SK-N-SH treated with all-trans-retinoic acid at 6 μM for 48 hours (cell line): Measurements from ENCODE around the gene SUCLG1.

Source experiments
- ATAC-seq: fragments of 200-7000 bp; cut with Tn5 transposase; 3 replicates; pipeline ENCODE4 v1.9.1; 2020; ENCODE audit warnings: mild to moderate bottlenecking, moderate library complexity
- ARNTL ChIP-seq: fragments of 450-650 bp; formaldehyde crosslinking; IDR thresholded peaks from 2 replicates; pipeline ENCODE4 v1.5.0; 2020; ENCODE audit warnings: low read depth, mild to moderate bottlenecking, moderate library complexity, borderline replicate concordance
- BACH2 ChIP-seq: fragments of 250-450 bp; sonication (Bioruptor Pico); IDR thresholded peaks from 2 replicates; pipeline ENCODE4 v1.9.0; 2021; ENCODE audit warnings: mild to moderate bottlenecking, borderline replicate concordance
- ESRRG ChIP-seq: fragments of 250-450 bp; sonication (Bioruptor Pico); IDR thresholded peaks from 2 replicates; pipeline ENCODE4 v1.6.1; 2021; ENCODE audit warnings: mild to moderate bottlenecking
- GLIS3 ChIP-seq: fragments of 250-450 bp; sonication (Bioruptor Pico); IDR thresholded peaks from 2 replicates; pipeline ENCODE4 v1.5.0; 2020; ENCODE audit warnings: mild to moderate bottlenecking, moderate library complexity
- ISL1 ChIP-seq: fragments of 250-450 bp; sonication (Bioruptor Pico); IDR thresholded peaks from 2 replicates; pipeline ENCODE4 v2.1.2; 2022; ENCODE audit warnings: mild to moderate bottlenecking, moderate library complexity
- OSR1 ChIP-seq: fragments of 250-450 bp; sonication (Bioruptor Pico); IDR thresholded peaks from 2 replicates; pipeline ENCODE4 v1.8.0; 2022; ENCODE audit warnings: moderate library complexity, mild to moderate bottlenecking, inconsistent platforms
- PPARA ChIP-seq: fragments of 250-450 bp; sonication (Bioruptor Pico); IDR thresholded peaks from 2 replicates; pipeline ENCODE4 v1.5.0; 2020; ENCODE audit warnings: mild to moderate bottlenecking, borderline replicate concordance
- RARB ChIP-seq: fragments of 250-450 bp; sonication (Bioruptor Pico); IDR thresholded peaks from 2 replicates; pipeline ENCODE4 v1.8.0; 2021; ENCODE audit warnings: mild to moderate bottlenecking, moderate library complexity
- SNAI2 ChIP-seq: fragments of 250-450 bp; sonication (Bioruptor Pico); IDR thresholded peaks from 2 replicates; pipeline ENCODE4 v1.5.0; 2020; ENCODE audit warnings: mild to moderate bottlenecking, moderate library complexity
- TCF4 ChIP-seq: fragments of 250-450 bp; sonication (Bioruptor Pico); IDR thresholded peaks from 2 replicates; pipeline ENCODE4 v1.8.0; 2021; ENCODE audit warnings: mild to moderate bottlenecking, moderate library complexity, borderline replicate concordance
- ZC3H10 ChIP-seq: fragments of 250-450 bp; sonication (Bioruptor Pico); IDR thresholded peaks from 2 replicates; pipeline ENCODE4 v1.5.1; 2021; ENCODE audit warnings: mild to moderate bottlenecking, moderate library complexity
- ZFP3 ChIP-seq: fragments of 250-450 bp; sonication (Bioruptor Pico); IDR thresholded peaks from 2 replicates; pipeline ENCODE4 v1.5.0; 2020; ENCODE audit warnings: mild to moderate bottlenecking, moderate library complexity
- ZNF565 ChIP-seq: fragments of 450-650 bp; formaldehyde crosslinking; conservative IDR thresholded peaks from 2 replicates; pipeline ENCODE4 v1.5.0; 2020; ENCODE audit warnings: low read depth, mild to moderate bottlenecking, moderate library complexity
- ZNF70 ChIP-seq: fragments of 450-650 bp; formaldehyde crosslinking; IDR thresholded peaks from 2 replicates; pipeline ENCODE4 v1.5.0; 2020; ENCODE audit warnings: mild to moderate bottlenecking, moderate library complexity
- ZNF8 ChIP-seq: fragments of 450-650 bp; formaldehyde crosslinking; IDR thresholded peaks from 2 replicates; pipeline ENCODE4 v1.5.0; 2020; ENCODE audit warnings: mild to moderate bottlenecking, moderate library complexity
- TF ChIP-seq, protein P1 (sequence below): fragments of 250-450 bp; sonication (Bioruptor Pico); IDR thresholded peaks from 2 replicates; pipeline ENCODE4 v1.8.0; 2021; ENCODE audit warnings: low read depth, mild to moderate bottlenecking, moderate library complexity, borderline replicate concordance
- TF ChIP-seq, protein P2 (sequence below): fragments of 250-450 bp; sonication (Bioruptor Pico); IDR thresholded peaks from 2 replicates; pipeline ENCODE4 v1.5.1; 2020; ENCODE audit warnings: low read depth, mild to moderate bottlenecking, moderate library complexity
- TF ChIP-seq, protein P3 (sequence below): fragments of 250-450 bp; sonication (Bioruptor Pico); IDR thresholded peaks from 2 replicates; pipeline ENCODE4 v1.5.0; 2020; ENCODE audit warnings: mild to moderate bottlenecking, moderate library complexity
- TF ChIP-seq, protein P4 (sequence below): fragments of 250-450 bp; sonication (Bioruptor Pico); IDR thresholded peaks from 2 replicates; pipeline ENCODE4 v1.5.1; 2021; ENCODE audit warnings: mild to moderate bottlenecking, moderate library complexity
- TF ChIP-seq, protein P5 (sequence below): fragments of 250-450 bp; sonication (Bioruptor Pico); IDR thresholded peaks from 2 replicates; pipeline ENCODE4 v1.8.0; 2020; ENCODE audit warnings: mild to moderate bottlenecking, moderate library complexity, borderline replicate concordance

SUCLG1 gene

DNA sequence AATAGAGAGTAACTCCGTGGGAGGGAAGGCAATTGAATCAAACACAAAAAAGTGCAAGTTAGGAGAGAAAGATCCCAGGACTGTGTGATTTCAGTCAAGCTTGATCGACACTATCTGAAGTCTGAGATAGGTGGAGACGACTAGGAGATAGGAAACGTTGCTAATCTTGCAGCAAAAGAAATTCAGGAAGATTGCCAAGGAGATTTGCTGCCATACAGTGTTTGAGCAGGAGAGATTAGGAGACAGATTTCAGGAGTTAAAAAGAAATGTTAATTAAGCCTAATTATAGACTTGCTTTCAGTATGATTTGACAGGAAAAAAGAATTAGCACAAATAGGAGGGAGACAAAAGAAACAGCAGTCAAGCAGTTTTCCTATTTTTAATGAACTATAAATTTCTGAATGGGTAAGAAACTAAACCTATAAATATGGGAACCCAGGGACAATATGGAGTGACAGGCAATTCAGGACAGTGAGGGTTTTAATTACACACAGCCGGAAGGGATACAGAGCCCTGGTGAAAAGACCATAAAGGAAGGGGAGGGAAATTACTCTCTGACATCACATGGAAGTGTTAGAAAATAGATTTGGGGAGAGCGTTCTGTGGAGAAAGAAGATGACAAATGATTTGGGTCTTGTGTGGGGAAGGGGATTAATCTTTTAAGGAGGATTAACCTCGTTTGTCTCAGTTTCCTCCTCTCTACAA, 72.6 kb downstream of the SUCLG1 start:
- no peak for TF ChIP-seq ESRRG (CRISPR knock-in tag)
- TF ChIP-seq OSR1, result no peak
- no peak for TF ChIP-seq PPARA (CRISPR knock-in tag)
- TF ChIP-seq, protein P1, sequence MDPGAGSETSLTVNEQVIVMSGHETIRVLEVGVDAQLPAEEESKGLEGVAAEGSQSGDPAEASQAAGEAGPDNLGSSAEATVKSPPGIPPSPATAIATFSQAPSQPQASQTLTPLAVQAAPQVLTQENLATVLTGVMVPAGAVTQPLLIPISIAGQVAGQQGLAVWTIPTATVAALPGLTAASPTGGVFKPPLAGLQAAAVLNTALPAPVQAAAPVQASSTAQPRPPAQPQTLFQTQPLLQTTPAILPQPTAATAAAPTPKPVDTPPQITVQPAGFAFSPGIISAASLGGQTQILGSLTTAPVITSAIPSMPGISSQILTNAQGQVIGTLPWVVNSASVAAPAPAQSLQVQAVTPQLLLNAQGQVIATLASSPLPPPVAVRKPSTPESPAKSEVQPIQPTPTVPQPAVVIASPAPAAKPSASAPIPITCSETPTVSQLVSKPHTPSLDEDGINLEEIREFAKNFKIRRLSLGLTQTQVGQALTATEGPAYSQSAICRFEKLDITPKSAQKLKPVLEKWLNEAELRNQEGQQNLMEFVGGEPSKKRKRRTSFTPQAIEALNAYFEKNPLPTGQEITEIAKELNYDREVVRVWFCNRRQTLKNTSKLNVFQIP, result no peak
- TF ChIP-seq ZNF565 (CRISPR knock-in tag), result no peak
- TF ChIP-seq TCF4, result no peak
- no peak for TF ChIP-seq ZFP3 (CRISPR knock-in tag)
- TF ChIP-seq ZNF70 (CRISPR knock-in tag), result no peak
- TF ChIP-seq, protein P2, sequence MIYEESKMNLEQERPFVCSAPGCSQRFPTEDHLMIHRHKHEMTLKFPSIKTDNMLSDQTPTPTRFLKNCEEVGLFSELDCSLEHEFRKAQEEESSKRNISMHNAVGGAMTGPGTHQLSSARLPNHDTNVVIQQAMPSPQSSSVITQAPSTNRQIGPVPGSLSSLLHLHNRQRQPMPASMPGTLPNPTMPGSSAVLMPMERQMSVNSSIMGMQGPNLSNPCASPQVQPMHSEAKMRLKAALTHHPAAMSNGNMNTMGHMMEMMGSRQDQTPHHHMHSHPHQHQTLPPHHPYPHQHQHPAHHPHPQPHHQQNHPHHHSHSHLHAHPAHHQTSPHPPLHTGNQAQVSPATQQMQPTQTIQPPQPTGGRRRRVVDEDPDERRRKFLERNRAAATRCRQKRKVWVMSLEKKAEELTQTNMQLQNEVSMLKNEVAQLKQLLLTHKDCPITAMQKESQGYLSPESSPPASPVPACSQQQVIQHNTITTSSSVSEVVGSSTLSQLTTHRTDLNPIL (CRISPR knock-in tag), result no peak
- no peak for TF ChIP-seq BACH2 (CRISPR knock-in tag)
- TF ChIP-seq, protein P3, sequence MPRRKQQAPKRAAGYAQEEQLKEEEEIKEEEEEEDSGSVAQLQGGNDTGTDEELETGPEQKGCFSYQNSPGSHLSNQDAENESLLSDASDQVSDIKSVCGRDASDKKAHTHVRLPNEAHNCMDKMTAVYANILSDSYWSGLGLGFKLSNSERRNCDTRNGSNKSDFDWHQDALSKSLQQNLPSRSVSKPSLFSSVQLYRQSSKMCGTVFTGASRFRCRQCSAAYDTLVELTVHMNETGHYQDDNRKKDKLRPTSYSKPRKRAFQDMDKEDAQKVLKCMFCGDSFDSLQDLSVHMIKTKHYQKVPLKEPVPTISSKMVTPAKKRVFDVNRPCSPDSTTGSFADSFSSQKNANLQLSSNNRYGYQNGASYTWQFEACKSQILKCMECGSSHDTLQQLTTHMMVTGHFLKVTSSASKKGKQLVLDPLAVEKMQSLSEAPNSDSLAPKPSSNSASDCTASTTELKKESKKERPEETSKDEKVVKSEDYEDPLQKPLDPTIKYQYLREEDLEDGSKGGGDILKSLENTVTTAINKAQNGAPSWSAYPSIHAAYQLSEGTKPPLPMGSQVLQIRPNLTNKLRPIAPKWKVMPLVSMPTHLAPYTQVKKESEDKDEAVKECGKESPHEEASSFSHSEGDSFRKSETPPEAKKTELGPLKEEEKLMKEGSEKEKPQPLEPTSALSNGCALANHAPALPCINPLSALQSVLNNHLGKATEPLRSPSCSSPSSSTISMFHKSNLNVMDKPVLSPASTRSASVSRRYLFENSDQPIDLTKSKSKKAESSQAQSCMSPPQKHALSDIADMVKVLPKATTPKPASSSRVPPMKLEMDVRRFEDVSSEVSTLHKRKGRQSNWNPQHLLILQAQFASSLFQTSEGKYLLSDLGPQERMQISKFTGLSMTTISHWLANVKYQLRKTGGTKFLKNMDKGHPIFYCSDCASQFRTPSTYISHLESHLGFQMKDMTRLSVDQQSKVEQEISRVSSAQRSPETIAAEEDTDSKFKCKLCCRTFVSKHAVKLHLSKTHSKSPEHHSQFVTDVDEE (CRISPR knock-in tag), result no peak
- TF ChIP-seq GLIS3 (CRISPR knock-in tag), result no peak
- TF ChIP-seq ARNTL (CRISPR knock-in tag), result no peak
- no peak for ATAC-seq

DNA sequence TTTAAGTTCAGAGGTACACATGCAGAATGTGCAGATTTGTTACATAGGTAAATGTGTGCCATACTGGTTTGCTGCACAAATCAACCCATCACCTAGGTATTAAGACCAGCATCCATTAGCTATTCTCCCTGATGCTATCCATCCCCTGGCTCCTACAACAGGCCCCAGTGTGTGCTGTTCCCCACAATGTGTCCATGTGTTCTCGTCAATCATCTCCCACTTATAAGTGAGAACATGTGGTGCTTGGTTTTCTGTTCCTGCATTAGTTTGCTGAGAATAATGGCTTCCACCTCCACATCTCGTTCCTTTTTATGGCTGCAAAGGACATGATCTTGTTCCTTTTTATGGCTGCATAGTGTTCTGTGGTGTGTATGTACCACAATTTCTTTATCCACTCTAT, 75.8 kb downstream of the SUCLG1 start:
- TF ChIP-seq ZNF8 (CRISPR knock-in tag) (no peak), OSR1 (no peak), BACH2 (CRISPR knock-in tag) (no peak), ZFP3 (CRISPR knock-in tag) (no peak), PPARA (CRISPR knock-in tag) (no peak), SNAI2 (no peak), ZC3H10 (CRISPR knock-in tag) (no peak), TCF4 (no peak), ZNF70 (CRISPR knock-in tag) (no peak), RARB (CRISPR knock-in tag) (no peak), ARNTL (CRISPR knock-in tag) (no peak), ISL1 (CRISPR knock-in tag) (no peak)
- TF ChIP-seq, protein P2 (CRISPR knock-in tag), result no peak
- TF ChIP-seq, protein P4, sequence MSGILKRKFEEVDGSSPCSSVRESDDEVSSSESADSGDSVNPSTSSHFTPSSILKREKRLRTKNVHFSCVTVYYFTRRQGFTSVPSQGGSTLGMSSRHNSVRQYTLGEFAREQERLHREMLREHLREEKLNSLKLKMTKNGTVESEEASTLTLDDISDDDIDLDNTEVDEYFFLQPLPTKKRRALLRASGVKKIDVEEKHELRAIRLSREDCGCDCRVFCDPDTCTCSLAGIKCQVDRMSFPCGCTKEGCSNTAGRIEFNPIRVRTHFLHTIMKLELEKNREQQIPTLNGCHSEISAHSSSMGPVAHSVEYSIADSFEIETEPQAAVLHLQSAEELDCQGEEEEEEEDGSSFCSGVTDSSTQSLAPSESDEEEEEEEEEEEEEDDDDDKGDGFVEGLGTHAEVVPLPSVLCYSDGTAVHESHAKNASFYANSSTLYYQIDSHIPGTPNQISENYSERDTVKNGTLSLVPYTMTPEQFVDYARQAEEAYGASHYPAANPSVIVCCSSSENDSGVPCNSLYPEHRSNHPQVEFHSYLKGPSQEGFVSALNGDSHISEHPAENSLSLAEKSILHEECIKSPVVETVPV (CRISPR knock-in tag), result no peak
- TF ChIP-seq, protein P3 (CRISPR knock-in tag), result no peak
- TF ChIP-seq, protein P5, sequence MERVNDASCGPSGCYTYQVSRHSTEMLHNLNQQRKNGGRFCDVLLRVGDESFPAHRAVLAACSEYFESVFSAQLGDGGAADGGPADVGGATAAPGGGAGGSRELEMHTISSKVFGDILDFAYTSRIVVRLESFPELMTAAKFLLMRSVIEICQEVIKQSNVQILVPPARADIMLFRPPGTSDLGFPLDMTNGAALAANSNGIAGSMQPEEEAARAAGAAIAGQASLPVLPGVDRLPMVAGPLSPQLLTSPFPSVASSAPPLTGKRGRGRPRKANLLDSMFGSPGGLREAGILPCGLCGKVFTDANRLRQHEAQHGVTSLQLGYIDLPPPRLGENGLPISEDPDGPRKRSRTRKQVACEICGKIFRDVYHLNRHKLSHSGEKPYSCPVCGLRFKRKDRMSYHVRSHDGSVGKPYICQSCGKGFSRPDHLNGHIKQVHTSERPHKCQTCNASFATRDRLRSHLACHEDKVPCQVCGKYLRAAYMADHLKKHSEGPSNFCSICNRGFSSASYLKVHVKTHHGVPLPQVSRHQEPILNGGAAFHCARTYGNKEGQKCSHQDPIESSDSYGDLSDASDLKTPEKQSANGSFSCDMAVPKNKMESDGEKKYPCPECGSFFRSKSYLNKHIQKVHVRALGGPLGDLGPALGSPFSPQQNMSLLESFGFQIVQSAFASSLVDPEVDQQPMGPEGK (CRISPR knock-in tag), result no peak
- TF ChIP-seq, all 23 proteins: peak for 0
- no peak for ATAC-seq
